ENCODE data around the gene AMH.

AMH gene

DNA sequence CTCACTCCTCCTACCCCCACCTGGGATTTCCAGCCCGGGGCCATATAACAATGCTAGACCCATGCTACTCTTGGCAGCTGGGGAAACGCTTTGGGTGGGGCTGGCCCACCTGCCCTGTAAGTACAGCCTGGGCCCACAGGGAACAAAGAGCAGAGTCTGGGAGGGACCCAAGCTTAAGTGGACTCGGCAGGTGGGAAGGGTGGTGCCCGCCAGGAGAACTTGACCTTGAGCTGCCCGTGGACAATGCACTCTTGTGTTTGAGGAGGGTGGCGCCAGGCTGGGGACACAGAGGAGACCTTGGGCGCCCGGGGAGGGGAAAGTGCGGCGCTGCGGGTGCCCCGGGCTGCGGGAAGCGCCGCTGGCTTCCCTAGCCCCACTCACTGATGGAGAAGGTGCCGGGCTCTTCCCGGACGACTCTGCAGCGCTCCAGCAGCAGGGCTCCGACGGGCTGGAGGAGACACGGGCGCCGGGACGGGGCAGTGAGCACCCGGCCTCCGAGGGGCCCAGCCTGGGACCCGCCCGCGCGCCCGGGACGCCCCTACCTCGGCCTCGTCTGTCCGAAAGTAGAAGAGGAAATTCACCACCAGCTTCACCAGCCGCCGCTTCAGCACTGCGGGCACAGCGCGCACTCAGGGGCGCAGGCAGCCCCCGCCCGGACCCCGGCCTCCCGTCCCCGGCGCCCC, 13.6 kb upstream of the AMH start:
- H3K27ac ChIP-seq (ENCODE audit: low read depth, low read length), result peak overlapping the region; percentile 100
- peak overlapping the region; percentile 48 to 83 for H3K9ac ChIP-seq (ENCODE audit: low read depth in 1 of 2, low read length in 2 of 2)
- peaks cover 45 to 66% of the 10 kb centered on the region in 2 donors for H3K4me1 ChIP-seq (ENCODE audit: control insufficient read depth in 1 of 2, insufficient read depth in 2 of 2, low read length in 2 of 2)
- H3K4me3 ChIP-seq (ENCODE audit: low read depth in 1 of 2, low read length in 2 of 2), result peak overlapping the region; percentile 57 to 67
- H3K27me3 ChIP-seq (ENCODE audit: control insufficient read depth in 1 of 2, insufficient read depth in 2 of 2, low read length in 2 of 2), result no peaks in the 10 kb centered on the region
- no peaks in the 10 kb centered on the region for H3K9me3 ChIP-seq (ENCODE audit: control insufficient read depth in 1 of 2, low read length in 2 of 2)
- H3K36me3 ChIP-seq (ENCODE audit: control insufficient read depth in 1 of 2, insufficient read depth in 2 of 2, low read length in 2 of 2), result peaks cover 0 to 33% of the 10 kb centered on the region in 2 donors

DNA sequence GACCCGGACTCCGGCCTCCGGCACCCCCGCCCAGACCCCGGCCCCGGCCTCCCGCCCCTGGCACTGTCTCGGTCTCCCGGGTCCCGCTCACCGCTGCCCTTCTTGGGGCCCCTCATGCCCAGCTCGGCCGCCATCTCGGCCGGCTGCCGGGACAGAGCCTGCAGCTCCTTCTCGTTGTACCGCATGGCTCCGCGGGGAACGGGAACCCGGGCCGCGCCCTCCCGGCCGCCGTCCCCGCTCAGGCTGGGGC, 13.1 kb upstream of the AMH start:
- Histone ChIP-seq H3K27ac (ENCODE audit: low read depth, low read length) (peak overlapping the region; percentile 100), H3K9me3 (ENCODE audit: control insufficient read depth in 1 of 2, low read length in 2 of 2) (no peaks in the 10 kb centered on the region), H3K4me1 (ENCODE audit: control insufficient read depth in 1 of 2, insufficient read depth in 2 of 2, low read length in 2 of 2) (peaks cover 50 to 68% of the 10 kb centered on the region in 2 donors), H3K27me3 (ENCODE audit: control insufficient read depth in 1 of 2, insufficient read depth in 2 of 2, low read length in 2 of 2) (no peaks in the 10 kb centered on the region), H3K9ac (ENCODE audit: low read depth in 1 of 2, low read length in 2 of 2) (peak overlapping the region; percentile 57 to 83), H3K36me3 (ENCODE audit: control insufficient read depth in 1 of 2, insufficient read depth in 2 of 2, low read length in 2 of 2) (peaks cover 0 to 29% of the 10 kb centered on the region in 2 donors), H3K4me3 (ENCODE audit: low read depth in 1 of 2, low read length in 2 of 2) (peak overlapping the region; percentile 57 to 67)

DNA sequence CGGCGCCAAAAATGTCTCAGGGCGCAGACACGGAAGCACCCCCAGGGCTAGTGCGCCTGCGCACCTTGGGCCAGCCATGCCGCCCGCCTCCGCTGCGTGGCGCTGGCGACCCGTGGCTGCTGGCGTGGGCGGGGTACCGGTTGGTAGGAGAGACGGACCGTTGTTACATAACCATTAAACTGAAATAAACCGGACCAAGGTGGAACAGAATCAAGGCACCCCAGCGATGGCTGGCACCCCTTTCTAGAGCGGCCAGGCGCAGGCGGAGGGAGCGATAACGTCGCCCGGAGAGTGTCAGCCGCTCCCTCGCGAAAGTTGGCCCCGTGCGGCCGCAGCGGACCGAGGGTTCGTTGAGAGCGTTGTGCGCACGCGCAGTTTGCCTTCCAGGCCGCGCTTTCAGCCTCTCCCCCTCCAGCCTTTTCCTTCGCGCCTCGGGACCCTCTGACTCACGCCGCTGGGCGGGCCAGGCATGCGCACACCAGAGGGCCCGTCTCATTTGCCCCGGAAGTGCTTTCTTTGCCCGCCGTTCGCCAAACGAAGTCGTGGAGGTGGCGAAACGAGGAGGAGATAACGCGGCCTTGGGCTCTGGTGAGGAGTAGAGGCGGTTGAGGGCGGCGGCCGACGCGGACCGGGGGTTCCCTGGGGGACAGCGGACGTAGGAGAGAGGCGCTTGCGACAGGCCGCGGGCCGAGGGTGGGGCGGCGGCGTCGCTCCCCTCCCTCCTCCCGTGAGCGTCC, 12.6 kb upstream of the AMH start, which contains the start of the genes PLEKHJ1 and SF3A2:
PLEKHJ1 (minus strand) TSS at position 16 of the 737 bp plus-strand sequence. CDS start 81 bp downstream, outside the sequence.
SF3A2 (plus strand) TSS at position 511 of the 737 bp plus-strand sequence. CDS start 6,595 bp downstream, outside the sequence.
- Histone ChIP-seq H3K27ac (ENCODE audit: low read depth, low read length) (peak within 1 kb of the TSS; percentile 100), H3K4me3 (ENCODE audit: low read depth in 1 of 2, low read length in 2 of 2) (peak within 1 kb of the TSS; percentile 67 to 82), H3K9ac (ENCODE audit: low read depth in 1 of 2, low read length in 2 of 2) (peak within 1 kb of the TSS; percentile 83 to 98), H3K4me1 (ENCODE audit: control insufficient read depth in 1 of 2, insufficient read depth in 2 of 2, low read length in 2 of 2) (peaks cover 55 to 70% of the 10 kb centered on the region in 2 donors), H3K9me3 (ENCODE audit: control insufficient read depth in 1 of 2, low read length in 2 of 2) (no peaks in the 10 kb centered on the region), H3K36me3 (ENCODE audit: control insufficient read depth in 1 of 2, insufficient read depth in 2 of 2, low read length in 2 of 2) (peaks cover 0 to 24% of the 10 kb centered on the region in 2 donors), H3K27me3 (ENCODE audit: control insufficient read depth in 1 of 2, insufficient read depth in 2 of 2, low read length in 2 of 2) (no peaks in the 10 kb centered on the region)

DNA sequence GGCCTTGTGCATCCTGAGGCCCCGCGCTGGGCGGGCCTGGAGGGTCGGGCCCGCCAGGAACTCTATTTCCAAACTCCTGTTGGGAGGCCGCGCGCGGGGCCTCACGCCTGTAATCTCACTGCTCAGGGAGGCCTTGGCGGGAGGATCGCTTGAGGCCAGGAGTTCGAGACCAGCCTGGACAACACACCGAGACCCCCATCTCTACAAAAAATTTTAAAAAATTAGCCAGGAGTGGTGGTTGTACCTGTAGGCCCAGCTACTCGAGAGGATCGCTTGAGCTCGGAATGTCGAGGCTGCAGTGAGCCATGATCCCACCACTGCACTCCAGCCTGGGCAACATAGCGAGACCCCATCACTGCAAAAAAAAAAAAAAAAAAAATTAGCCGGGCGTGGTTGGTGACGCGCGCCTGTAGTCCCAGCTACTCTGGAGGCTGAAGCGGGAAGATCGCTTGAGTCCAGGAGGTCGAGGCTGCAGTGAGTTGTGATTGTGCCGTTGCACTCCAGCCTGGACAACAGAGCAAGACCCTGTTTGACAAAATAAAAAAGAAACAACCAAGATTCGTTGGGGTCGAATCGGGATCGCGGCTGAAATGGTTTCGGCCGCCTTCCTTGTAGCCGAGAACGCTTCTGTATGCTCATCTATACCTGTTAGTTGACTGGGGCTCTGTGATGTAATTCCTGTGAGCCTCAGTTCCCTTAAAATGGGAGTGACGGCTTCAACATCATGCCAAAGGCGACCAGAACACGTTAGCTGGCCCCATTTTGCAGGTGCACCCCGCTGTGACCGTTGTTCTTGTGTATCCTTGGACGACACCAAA, 11.9 kb upstream of the AMH start:
- peak overlapping the region; percentile 67 to 82 for H3K4me3 ChIP-seq (ENCODE audit: low read depth in 1 of 2, low read length in 2 of 2)
- H3K36me3 ChIP-seq (ENCODE audit: control insufficient read depth in 1 of 2, insufficient read depth in 2 of 2, low read length in 2 of 2), result peaks cover 0 to 21% of the 10 kb centered on the region in 2 donors
- peak overlapping the region; percentile 100 for H3K27ac ChIP-seq (ENCODE audit: low read depth, low read length)
- H3K27me3 ChIP-seq (ENCODE audit: control insufficient read depth in 1 of 2, insufficient read depth in 2 of 2, low read length in 2 of 2), result no peaks in the 10 kb centered on the region
- H3K9ac ChIP-seq (ENCODE audit: low read depth in 1 of 2, low read length in 2 of 2), result peak overlapping the region; percentile 83 to 98
- peaks cover 63 to 73% of the 10 kb centered on the region in 2 donors for H3K4me1 ChIP-seq (ENCODE audit: control insufficient read depth in 1 of 2, insufficient read depth in 2 of 2, low read length in 2 of 2)
- no peaks in the 10 kb centered on the region for H3K9me3 ChIP-seq (ENCODE audit: control insufficient read depth in 1 of 2, low read length in 2 of 2)

DNA sequence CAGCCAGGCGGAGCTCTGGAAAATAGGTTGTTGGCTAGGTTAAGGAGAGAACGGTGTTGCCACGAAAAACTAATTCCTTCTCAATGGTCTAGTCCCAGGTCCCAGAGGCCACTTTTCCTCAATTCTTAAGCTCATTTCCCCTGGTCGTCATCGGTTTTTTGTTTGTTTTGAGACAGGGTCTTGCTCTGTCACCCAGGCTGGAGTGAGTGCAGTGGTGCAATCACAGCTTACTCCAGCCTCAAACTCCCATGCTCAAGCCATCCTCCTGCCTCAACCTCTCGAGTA, 11.3 kb upstream of the AMH start:
- no peaks in the 10 kb centered on the region for H3K27me3 ChIP-seq (ENCODE audit: control insufficient read depth in 1 of 2, insufficient read depth in 2 of 2, low read length in 2 of 2)
- peak overlapping the region; percentile 67 to 82 for H3K4me3 ChIP-seq (ENCODE audit: low read depth in 1 of 2, low read length in 2 of 2)
- H3K9ac ChIP-seq (ENCODE audit: low read depth in 1 of 2, low read length in 2 of 2), result peak overlapping the region; percentile 83 to 98
- peaks cover 0 to 16% of the 10 kb centered on the region in 2 donors for H3K36me3 ChIP-seq (ENCODE audit: control insufficient read depth in 1 of 2, insufficient read depth in 2 of 2, low read length in 2 of 2)
- no peak overlapping the region for H3K27ac ChIP-seq (ENCODE audit: low read depth, low read length)
- no peaks in the 10 kb centered on the region for H3K9me3 ChIP-seq (ENCODE audit: control insufficient read depth in 1 of 2, low read length in 2 of 2)
- peaks cover 68 to 79% of the 10 kb centered on the region in 2 donors for H3K4me1 ChIP-seq (ENCODE audit: control insufficient read depth in 1 of 2, insufficient read depth in 2 of 2, low read length in 2 of 2)

DNA sequence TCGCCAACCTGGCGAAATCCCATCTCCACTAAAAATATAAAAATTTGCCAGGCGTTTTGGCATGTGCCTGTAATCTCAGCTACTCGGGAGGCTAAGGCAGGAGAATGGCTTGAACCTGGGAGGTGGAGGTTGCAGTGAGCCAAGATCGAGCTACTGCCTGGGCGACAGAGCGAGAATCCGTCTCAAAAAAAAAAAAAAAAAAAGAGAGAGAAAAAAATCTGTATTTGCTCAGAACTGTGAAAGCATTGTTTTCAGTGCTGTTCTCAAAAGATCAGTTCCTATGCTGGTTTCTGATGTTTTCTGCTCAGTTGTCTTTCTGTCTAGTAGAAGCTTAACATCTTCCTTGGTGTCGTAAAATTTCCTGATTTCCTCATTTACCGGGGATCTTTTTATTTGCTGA, 9.9 kb upstream of the AMH start:
- peak overlapping the region; percentile 4 to 52 for H3K4me3 ChIP-seq (ENCODE audit: low read depth in 1 of 2, low read length in 2 of 2)
- no peaks in the 10 kb centered on the region for H3K27me3 ChIP-seq (ENCODE audit: control insufficient read depth in 1 of 2, insufficient read depth in 2 of 2, low read length in 2 of 2)

DNA sequence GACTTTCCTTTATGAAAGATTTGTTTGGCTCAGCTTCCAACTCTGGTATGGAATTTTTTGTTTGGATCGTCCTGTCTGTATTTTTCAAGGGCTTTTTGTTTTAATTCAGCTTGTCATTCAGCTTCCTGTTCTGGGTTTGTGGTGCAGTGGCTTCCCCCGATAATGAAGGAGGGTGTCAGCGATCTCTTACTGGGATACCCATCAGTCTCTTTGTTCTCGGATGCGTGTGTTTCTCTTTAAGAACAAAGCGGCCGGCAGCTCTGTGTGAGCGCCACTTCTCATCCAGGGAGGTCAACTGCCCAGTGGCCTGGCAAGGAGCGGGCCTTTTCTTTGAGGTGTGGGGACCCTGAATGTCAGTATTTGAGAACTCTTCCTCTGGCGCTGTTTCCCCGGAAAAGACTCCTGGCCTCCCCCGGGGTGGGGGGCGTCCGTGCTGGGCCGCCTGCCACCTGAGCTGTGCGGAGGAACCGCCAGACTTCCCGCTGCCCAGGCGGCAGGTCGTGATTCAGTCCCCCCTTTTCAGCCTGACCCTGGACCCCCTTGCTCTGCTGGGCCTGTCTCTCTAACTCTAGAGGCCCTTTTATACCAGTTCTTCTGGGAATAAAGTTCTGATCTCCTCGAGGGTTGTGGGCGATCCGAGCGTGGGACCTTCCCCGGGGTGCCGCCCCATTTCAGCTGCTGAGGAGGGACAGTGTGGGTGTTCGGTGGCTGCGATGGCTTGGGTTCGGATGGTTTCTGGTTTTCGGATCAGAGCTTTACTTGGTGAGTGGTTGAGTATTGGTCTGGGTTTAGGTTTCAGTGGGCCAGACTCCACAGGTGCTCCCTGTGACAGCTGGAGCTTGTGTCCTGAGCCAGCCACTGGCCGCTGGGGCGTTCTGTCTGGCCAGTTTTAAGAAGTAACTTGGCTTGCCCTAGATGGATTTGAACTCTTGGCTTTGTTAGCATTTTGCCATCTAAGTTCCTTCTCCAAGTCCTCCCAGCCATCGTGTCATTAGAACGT, 9.1 kb upstream of the AMH start:
- Histone ChIP-seq H3K27me3 (ENCODE audit: control insufficient read depth in 1 of 2, insufficient read depth in 2 of 2, low read length in 2 of 2) (no peaks in the 10 kb centered on the region), H3K4me3 (ENCODE audit: low read depth in 1 of 2, low read length in 2 of 2) (peak overlapping the region; percentile 38 to 52), H3K9ac (ENCODE audit: low read depth in 1 of 2, low read length in 2 of 2) (peak overlapping the region; percentile 48 to 57), H3K4me1 (ENCODE audit: control insufficient read depth in 1 of 2, insufficient read depth in 2 of 2, low read length in 2 of 2) (peaks cover 72% of the 10 kb centered on the region in 2 donors), H3K36me3 (ENCODE audit: control insufficient read depth in 1 of 2, insufficient read depth in 2 of 2, low read length in 2 of 2) (peaks cover 8 to 20% of the 10 kb centered on the region in 2 donors), H3K9me3 (ENCODE audit: control insufficient read depth in 1 of 2, low read length in 2 of 2) (no peaks in the 10 kb centered on the region), H3K27ac (ENCODE audit: low read depth, low read length) (no peak overlapping the region)

More for the DNA sequence above, 9.9 kb upstream of the AMH start:
- H3K27ac ChIP-seq (ENCODE audit: low read depth, low read length), result no peak overlapping the region
- H3K36me3 ChIP-seq (ENCODE audit: control insufficient read depth in 1 of 2, insufficient read depth in 2 of 2, low read length in 2 of 2), result peaks cover 7 to 13% of the 10 kb centered on the region in 2 donors
- H3K9me3 ChIP-seq (ENCODE audit: control insufficient read depth in 1 of 2, low read length in 2 of 2), result no peaks in the 10 kb centered on the region
- peaks cover 77 to 79% of the 10 kb centered on the region in 2 donors for H3K4me1 ChIP-seq (ENCODE audit: control insufficient read depth in 1 of 2, insufficient read depth in 2 of 2, low read length in 2 of 2)
- H3K9ac ChIP-seq (ENCODE audit: low read depth in 1 of 2, low read length in 2 of 2), result peak overlapping the region in 1 of 2 donors; percentile 57

DNA sequence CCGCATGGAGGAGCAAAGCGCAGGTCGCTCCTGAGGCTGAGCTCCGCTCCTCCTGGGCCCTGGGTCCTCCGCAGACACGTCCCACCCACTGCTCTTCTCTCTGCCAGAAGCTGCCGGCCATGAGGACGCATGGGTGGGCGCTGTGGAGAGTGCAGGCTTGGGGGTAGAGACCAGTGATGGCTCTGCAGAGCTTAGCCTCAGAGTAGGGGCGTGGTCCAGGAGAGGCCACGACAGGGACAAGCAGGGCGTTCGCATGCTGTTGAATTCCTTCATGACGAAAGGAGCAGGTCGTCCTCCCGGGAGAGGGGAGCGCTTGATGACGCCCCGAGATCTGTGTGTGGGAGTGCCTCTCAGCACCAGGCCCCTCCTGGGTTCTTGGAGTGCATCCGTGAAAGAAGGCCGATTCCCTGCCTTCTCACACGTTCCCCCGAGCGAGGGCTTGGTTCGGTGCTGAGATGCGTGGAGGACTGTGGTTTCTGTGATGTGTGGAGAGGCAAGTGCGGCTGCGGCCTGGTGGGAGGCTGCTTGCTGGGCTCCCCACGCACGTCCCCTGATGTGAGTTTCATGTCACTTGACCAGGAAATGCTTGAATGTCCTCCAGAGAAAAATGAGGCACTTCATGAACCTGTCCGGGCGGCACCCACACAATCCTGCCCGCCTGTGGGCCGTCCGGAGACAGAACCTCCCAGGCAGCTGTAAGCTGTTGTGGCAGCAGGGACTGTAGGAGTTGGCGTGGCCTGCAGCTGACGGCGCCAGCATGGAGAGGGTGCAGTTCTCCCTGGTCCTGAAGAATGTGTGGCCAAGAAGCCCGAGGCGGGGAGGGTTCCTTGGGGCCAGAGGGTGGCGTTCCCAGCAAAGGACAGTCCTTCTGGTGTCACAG, 8.0 kb upstream of the AMH start:
- no peak overlapping the region for H3K27ac ChIP-seq (ENCODE audit: low read depth, low read length)
- peak overlapping the region; percentile 48 to 57 for H3K9ac ChIP-seq (ENCODE audit: low read depth in 1 of 2, low read length in 2 of 2)
- peaks cover 18 to 30% of the 10 kb centered on the region in 2 donors for H3K36me3 ChIP-seq (ENCODE audit: control insufficient read depth in 1 of 2, insufficient read depth in 2 of 2, low read length in 2 of 2)
- H3K4me1 ChIP-seq (ENCODE audit: control insufficient read depth in 1 of 2, insufficient read depth in 2 of 2, low read length in 2 of 2), result peaks cover 68 to 69% of the 10 kb centered on the region in 2 donors
- peak overlapping the region; percentile 30 to 52 for H3K4me3 ChIP-seq (ENCODE audit: low read depth in 1 of 2, low read length in 2 of 2)
- H3K27me3 ChIP-seq (ENCODE audit: control insufficient read depth in 1 of 2, insufficient read depth in 2 of 2, low read length in 2 of 2), result no peaks in the 10 kb centered on the region
- no peaks in the 10 kb centered on the region for H3K9me3 ChIP-seq (ENCODE audit: control insufficient read depth in 1 of 2, low read length in 2 of 2)

All from duodenal mucosa (tissue), 2 donors.